Measurements from ENCODE around the gene KIF3C.
"Not testable (repeated sequence)": the region's sequence is repeated elsewhere in the genome, so short reads cannot be mapped to it uniquely, and the experiment has no call there.

Gene KIF3C

GRCh38 chr2:25913696-25913973, 68.7 kb downstream of the KIF3C start:
- not testable (repeated sequence) for DNase-seq

- DNase-seq, result peak; percentile 70
Measured at GRCh38 chr2:25912851-25913695, 69.2 kb downstream of the KIF3C start.

GRCh38 chr2:25909574-25909973, 72.7 kb downstream of the KIF3C start:
- not testable (repeated sequence) for DNase-seq

GRCh38 chr2:25905126-25905525, 77.2 kb downstream of the KIF3C start:
- DNase-seq, result no peak

GRCh38 chr2:25903216-25903776, 79.0 kb downstream of the KIF3C start:
- no peak for DNase-seq

- no peak for DNase-seq
Measured at GRCh38 chr2:25899404-25899970, 82.8 kb downstream of the KIF3C start.

- no peak for DNase-seq
Measured at GRCh38 chr2:25897506-25897905, 84.8 kb downstream of the KIF3C start.

- not testable (repeated sequence) for DNase-seq
Measured at GRCh38 chr2:25896308-25896707, 86.0 kb downstream of the KIF3C start.

GRCh38 chr2:25895610-25896009, 86.7 kb downstream of the KIF3C start:
- DNase-seq, result no peak

- no peak for DNase-seq
Measured at GRCh38 chr2:25895018-25895417, 87.3 kb downstream of the KIF3C start.

- peak; percentile 30 for DNase-seq
Measured at GRCh38 chr2:25894135-25894830, 88.0 kb downstream of the KIF3C start.

- no peak for DNase-seq
Measured at GRCh38 chr2:25891672-25892071, 90.6 kb downstream of the KIF3C start.

- DNase-seq, result no peak
Measured at GRCh38 chr2:25887624-25888242, 94.6 kb downstream of the KIF3C start.

GRCh38 chr2:25885933-25886332, 96.4 kb downstream of the KIF3C start:
- no peak for DNase-seq

GRCh38 chr2:25881764-25882163, 100.5 kb downstream of the KIF3C start:
- DNase-seq, result no peak

GRCh38 chr2:25879133-25879730, 103.1 kb downstream of the KIF3C start:
- no peak for DNase-seq

GRCh38 chr2:25878361-25879132, 103.8 kb downstream of the KIF3C start, which contains the start of gene ASXL2:
ASXL2 (minus strand) TSS chr2:25878487; CDS start chr2:25878222, 265 bp downstream.
- peak; percentile 98 for DNase-seq

GRCh38 chr2:25877431-25878360, 104.6 kb downstream of the KIF3C start:
- DNase-seq, result peak; percentile 81

Measured in eye (tissue), 1 donor.